Activated T-cell treated with anti-CD3 and anti-CD28 coated beads for 1 hour (primary cell): ENCODE data around the gene IGFBP7.

Experiments
- DNase-seq: peaks from one replicate; pipeline ENCODE4 v3.0.0-alpha.2; 2020; ENCODE audit warnings: low read depth

IGFBP7 gene

GRCh38 chr4:57109847-57110639 is at the start of gene IGFBP7:
IGFBP7 (minus strand) TSS chr4:57110385; CDS start chr4:57110351, 34 bp downstream.
- DNase-seq: no peak

GRCh38 chr4:57159866-57160265 is 49.7 kb upstream of the IGFBP7 start:
- DNase-seq: no peak

GRCh38 chr4:57158762-57159161 is 48.6 kb upstream of the IGFBP7 start:
- no peak for DNase-seq

- DNase-seq: no peak
These were observed 48.0 kb upstream of the IGFBP7 start for GRCh38 chr4:57158221-57158620.

GRCh38 chr4:57157596-57158137 is 47.5 kb upstream of the IGFBP7 start:
- no peak for DNase-seq

- no peak for DNase-seq
These were observed 46.2 kb upstream of the IGFBP7 start for GRCh38 chr4:57156242-57156990.

GRCh38 chr4:57154926-57155325 is 44.7 kb upstream of the IGFBP7 start:
- DNase-seq: no peak

GRCh38 chr4:57154191-57154590 is 44.0 kb upstream of the IGFBP7 start:
- DNase-seq: no peak

GRCh38 chr4:57153207-57153606 is 43.0 kb upstream of the IGFBP7 start:
- DNase-seq: no peak

GRCh38 chr4:57151481-57151880 is 41.3 kb upstream of the IGFBP7 start:
- DNase-seq: no peak

- DNase-seq: no peak
These were observed 39.6 kb upstream of the IGFBP7 start for GRCh38 chr4:57149833-57150232.

GRCh38 chr4:57148831-57149505 is 38.8 kb upstream of the IGFBP7 start:
- no peak for DNase-seq

- no peak for DNase-seq
These were observed 38.0 kb upstream of the IGFBP7 start for GRCh38 chr4:57148177-57148576.

- no peak for DNase-seq
These were observed 37.3 kb upstream of the IGFBP7 start for GRCh38 chr4:57147335-57148060.

- no peak for DNase-seq
These were observed 36.3 kb upstream of the IGFBP7 start for GRCh38 chr4:57146444-57146843.

- DNase-seq: no peak
These were observed 34.3 kb upstream of the IGFBP7 start for GRCh38 chr4:57144466-57144865.

- DNase-seq: no peak
These were observed 29.6 kb upstream of the IGFBP7 start for GRCh38 chr4:57139783-57140182.

GRCh38 chr4:57137261-57137660 is 27.1 kb upstream of the IGFBP7 start:
- DNase-seq: no peak

- no peak for DNase-seq
These were observed 26.1 kb upstream of the IGFBP7 start for GRCh38 chr4:57136281-57136680.

- DNase-seq: no peak
These were observed 22.6 kb upstream of the IGFBP7 start for GRCh38 chr4:57132743-57133137.

GRCh38 chr4:57131849-57132742 is 21.9 kb upstream of the IGFBP7 start:
- DNase-seq: no peak
